Endothelial cell (in vitro differentiated cells): ENCODE results near the gene ASAP2. TPM values are rescaled to one million over a fixed set of nuclear protein-coding genes. Genes with fewer than 3 reads are reported as not detected.
A peak's percentile ranks its signal among the peaks of the same experiment; 100 is the strongest.

ENCODE experiments used
- DNase-seq: peaks from one replicate; pipeline ENCODE4 v3.0.0; 2021; ENCODE audit warnings: low spot score
- H3K27ac Mint-ChIP-seq: one replicate; pipeline ENCODE4 v1.8.0; 2021; ENCODE audit warnings: mixed read lengths, inconsistent platforms; ENCODE audit not compliant: unreplicated experiment
- H3K27me3 Mint-ChIP-seq: one replicate; pipeline ENCODE4 v1.8.0; 2021; ENCODE audit warnings: mild to moderate bottlenecking, moderate library complexity, mixed read lengths, inconsistent platforms; ENCODE audit not compliant: unreplicated experiment
- H3K36me3 Mint-ChIP-seq: one replicate; pipeline ENCODE4 v1.8.0; 2021; ENCODE audit warnings: mild to moderate bottlenecking, low read depth, mixed read lengths, inconsistent platforms; ENCODE audit not compliant: unreplicated experiment
- H3K4me1 Mint-ChIP-seq: one replicate; pipeline ENCODE4 v1.8.0; 2021; ENCODE audit warnings: mild to moderate bottlenecking, mixed read lengths, inconsistent platforms; ENCODE audit not compliant: unreplicated experiment
- H3K4me3 Mint-ChIP-seq: one replicate; pipeline ENCODE4 v1.8.0; 2021; ENCODE audit warnings: mild to moderate bottlenecking, mixed read lengths, inconsistent platforms; ENCODE audit not compliant: unreplicated experiment
- H3K9me3 Mint-ChIP-seq: one replicate; pipeline ENCODE4 v1.8.0; 2021; ENCODE audit warnings: mixed read lengths, inconsistent platforms; ENCODE audit not compliant: unreplicated experiment
- total RNA-seq: library from RNA; stranded (reverse); fragmentation: NEBNext Ultra II Directional; extraction: Animal tissue kit (Norgen Biotek cat#: 25700); gene quantifications from one replicate; pipeline ENCODE4 v1.2.1, GENCODE V29; 2021; ENCODE audit not compliant: unreplicated experiment
- TF ChIP-seq, protein P1 (sequence below): fragments of 200-600 bp; sonication (generic); IDR thresholded peaks from one replicate; pipeline ENCODE4 v1.5.0; 2021; ENCODE audit warnings: antibody characterized with exemption; ENCODE audit not compliant: unreplicated experiment

The ASAP2 gene
- total RNA-seq, 1 donor from 2014 or later, result 31.8 TPM

DNA sequence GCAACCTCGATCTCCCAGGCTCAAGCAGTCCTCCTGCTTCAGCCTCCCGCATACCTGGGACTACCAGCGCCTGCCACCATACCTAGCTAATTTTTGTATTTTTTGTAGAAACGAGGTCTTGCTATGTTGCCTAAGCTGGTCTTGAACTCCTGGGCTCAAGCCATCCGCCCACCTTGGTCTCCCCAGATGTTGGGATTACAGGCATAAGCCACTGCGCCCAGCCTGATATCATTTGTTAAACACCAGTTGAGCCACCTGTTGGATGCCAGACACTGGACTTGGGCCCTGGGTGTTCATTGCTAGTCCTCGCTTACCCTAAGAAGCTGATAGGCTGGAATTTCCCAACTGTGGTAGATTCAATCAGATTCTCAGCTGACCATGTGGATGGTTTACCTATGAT lies 136.9 kb downstream of the ASAP2 start:
- TF ChIP-seq, protein P1, sequence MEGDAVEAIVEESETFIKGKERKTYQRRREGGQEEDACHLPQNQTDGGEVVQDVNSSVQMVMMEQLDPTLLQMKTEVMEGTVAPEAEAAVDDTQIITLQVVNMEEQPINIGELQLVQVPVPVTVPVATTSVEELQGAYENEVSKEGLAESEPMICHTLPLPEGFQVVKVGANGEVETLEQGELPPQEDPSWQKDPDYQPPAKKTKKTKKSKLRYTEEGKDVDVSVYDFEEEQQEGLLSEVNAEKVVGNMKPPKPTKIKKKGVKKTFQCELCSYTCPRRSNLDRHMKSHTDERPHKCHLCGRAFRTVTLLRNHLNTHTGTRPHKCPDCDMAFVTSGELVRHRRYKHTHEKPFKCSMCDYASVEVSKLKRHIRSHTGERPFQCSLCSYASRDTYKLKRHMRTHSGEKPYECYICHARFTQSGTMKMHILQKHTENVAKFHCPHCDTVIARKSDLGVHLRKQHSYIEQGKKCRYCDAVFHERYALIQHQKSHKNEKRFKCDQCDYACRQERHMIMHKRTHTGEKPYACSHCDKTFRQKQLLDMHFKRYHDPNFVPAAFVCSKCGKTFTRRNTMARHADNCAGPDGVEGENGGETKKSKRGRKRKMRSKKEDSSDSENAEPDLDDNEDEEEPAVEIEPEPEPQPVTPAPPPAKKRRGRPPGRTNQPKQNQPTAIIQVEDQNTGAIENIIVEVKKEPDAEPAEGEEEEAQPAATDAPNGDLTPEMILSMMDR, result no peak
- no peaks in the 10 kb centered on the region for H3K9me3 Mint-ChIP-seq
- H3K4me3 Mint-ChIP-seq, result peak overlapping the region; percentile 21
- DNase-seq, result no peak
- H3K27ac Mint-ChIP-seq, result peak overlapping the region; percentile 9
- H3K36me3 Mint-ChIP-seq, result peaks cover 28% of the 10 kb centered on the region
- H3K4me1 Mint-ChIP-seq, result peaks cover 23% of the 10 kb centered on the region
- H3K27me3 Mint-ChIP-seq, result peaks cover 4% of the 10 kb centered on the region

DNA sequence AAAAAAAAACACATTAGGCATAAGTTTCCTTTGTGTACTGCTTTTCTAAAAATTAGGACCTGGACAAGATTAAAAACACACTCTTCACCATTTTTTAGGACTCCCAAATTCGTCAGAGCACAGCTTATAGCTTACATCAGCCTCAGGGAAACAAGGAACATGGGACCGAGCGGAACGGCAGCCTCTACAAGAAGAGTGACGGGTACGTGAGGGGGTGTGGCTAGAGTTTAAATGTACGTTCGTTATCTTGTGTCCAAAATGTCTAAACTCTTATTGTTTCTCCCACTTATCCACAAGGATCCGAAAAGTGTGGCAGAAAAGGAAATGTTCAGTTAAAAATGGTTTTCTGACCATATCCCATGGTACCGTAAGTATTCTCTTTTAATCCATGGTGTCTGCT lies 137.8 kb downstream of the ASAP2 start:
- H3K4me3 Mint-ChIP-seq, result no peak overlapping the region
- TF ChIP-seq, protein P1, result no peak
- H3K36me3 Mint-ChIP-seq, result peaks cover 26% of the 10 kb centered on the region
- no peaks in the 10 kb centered on the region for H3K9me3 Mint-ChIP-seq
- H3K27ac Mint-ChIP-seq, result no peak overlapping the region
- peaks cover 4% of the 10 kb centered on the region for H3K27me3 Mint-ChIP-seq
- peaks cover 23% of the 10 kb centered on the region for H3K4me1 Mint-ChIP-seq
- no peak for DNase-seq

DNA sequence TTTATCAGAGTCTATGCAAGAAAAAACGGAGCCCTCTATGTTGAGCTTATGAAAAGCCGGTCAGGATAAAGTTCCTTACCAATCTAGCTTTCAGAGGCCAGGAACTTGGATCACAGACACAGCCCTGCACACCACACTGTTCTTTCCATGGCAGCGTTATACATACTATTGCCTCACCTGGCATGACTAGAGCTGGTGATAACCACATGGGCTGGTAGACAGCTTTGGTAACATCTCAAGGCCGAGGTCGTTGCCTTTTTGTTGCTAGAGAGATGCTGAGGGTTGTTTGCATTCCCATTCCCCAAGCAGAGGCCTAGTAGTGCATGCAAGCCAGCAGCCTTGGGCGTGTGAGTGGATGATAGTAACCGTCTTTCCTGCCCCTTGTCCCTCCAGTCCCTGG lies 138.7 kb downstream of the ASAP2 start:
- peaks cover 4% of the 10 kb centered on the region for H3K27me3 Mint-ChIP-seq
- H3K9me3 Mint-ChIP-seq, result no peaks in the 10 kb centered on the region

DNA sequence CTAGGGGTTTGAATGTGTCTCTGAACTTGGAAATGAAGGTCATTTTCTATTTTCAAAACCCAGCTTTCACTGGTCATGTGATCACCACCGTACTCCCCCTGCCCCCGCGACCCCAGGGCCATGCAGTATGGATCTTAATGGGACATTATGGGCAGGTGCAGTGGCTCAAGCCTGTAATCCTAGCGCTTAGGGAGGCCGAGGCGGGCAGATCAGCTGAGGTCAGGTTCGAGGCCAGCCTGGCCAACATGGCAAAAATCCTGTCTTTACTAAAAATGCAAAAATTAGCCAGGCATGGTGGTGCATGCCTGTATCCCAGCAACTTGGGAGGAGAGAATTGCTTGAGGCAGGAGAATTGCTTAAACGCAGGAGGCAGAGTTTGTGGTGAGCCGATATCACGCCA lies 139.4 kb downstream of the ASAP2 start:
- Mint-ChIP-seq H3K36me3 (peaks cover 29% of the 10 kb centered on the region), H3K4me3 (no peak overlapping the region), H3K27ac (no peak overlapping the region), H3K27me3 (peaks cover 4% of the 10 kb centered on the region), H3K4me1 (peaks cover 19% of the 10 kb centered on the region), H3K9me3 (no peaks in the 10 kb centered on the region)
- TF ChIP-seq, protein P1, result no peak
- no peak for DNase-seq

More for the DNA sequence above, 138.7 kb downstream of the ASAP2 start:
- DNase-seq, result no peak
- H3K27ac Mint-ChIP-seq, result no peak overlapping the region
- H3K4me3 Mint-ChIP-seq, result no peak overlapping the region
- TF ChIP-seq, protein P1, result no peak
- H3K36me3 Mint-ChIP-seq, result peaks cover 22% of the 10 kb centered on the region
- H3K4me1 Mint-ChIP-seq, result peaks cover 19% of the 10 kb centered on the region

DNA sequence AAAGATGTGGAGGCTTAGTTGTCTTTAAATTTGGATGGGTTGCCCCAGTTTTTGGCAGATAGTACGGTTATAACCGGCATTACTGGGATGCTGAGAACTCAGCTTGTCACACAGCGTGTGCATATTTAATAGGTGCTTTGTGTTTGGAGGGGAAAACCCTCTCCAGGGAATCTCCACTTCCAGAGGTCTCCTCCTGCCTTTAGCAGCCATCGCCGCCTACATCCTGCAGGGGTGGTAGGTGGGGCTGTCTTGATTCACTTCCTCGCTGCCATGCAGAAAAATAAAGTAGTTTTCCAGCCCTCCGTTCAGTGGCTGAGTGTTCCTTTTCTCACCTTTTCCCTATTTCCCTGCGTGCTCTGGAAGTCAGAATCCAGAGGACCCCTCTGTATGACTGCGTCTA lies 140.3 kb downstream of the ASAP2 start:
- Mint-ChIP-seq H3K9me3 (no peaks in the 10 kb centered on the region), H3K27me3 (peaks cover 4% of the 10 kb centered on the region), H3K4me1 (peaks cover 19% of the 10 kb centered on the region), H3K4me3 (no peak overlapping the region), H3K27ac (no peak overlapping the region), H3K36me3 (peaks cover 29% of the 10 kb centered on the region)
- DNase-seq, result no peak
- TF ChIP-seq, protein P1, result no peak
